GM11168 (cell line): Measurements from ENCODE around the gene TEX22.

Experiments
- in situ Hi-C: fragments of 300-500 bp; cut with MboI; formaldehyde crosslinking; loops from one replicate; pipeline ENCODE4 v1.12.0; 2022; ENCODE audit warnings: low sequenced_read_pairs; ENCODE audit not compliant: unreplicated experiment

The TEX22 gene

GRCh38 chr14:105382343-105383082 is 15.8 kb upstream of the TEX22 start:
- in situ Hi-C loops = no loop called here

DNA sequence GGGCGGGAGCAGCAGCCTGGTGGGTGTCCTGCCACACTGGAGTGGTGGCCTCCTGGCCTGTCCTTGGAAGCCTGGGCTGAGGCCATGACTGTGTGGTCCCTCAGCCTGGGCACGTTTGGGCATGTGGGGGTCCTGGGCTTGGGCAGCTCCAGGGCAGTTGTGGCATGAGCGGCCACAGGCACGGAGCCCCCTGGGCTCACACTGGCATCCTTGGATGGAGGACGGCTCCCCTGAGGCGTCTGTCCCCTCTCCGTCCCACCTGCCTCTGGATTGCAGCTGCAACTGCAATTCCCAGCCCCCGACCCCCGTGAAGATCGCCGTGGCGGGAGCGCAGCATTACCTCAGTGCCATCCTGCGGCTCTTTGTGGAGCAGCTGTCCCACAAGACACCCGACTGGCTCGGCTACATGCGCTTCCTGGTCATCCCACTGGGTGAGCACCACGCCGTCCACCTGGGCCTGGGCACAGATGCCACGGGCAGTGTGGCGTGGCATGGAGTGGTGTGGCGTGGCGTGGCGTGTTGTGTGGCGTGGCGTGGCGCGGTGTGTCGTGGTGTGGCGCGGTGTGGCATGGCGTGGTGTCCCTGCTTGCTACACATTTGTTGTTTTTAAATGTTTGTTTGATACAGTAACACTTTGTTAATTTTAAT is 15.1 kb upstream of the TEX22 start:
- in situ Hi-C loops = no loop called here

GRCh38 chr14:105384041-105384557 is 14.2 kb upstream of the TEX22 start:
- in situ Hi-C loops = no loop called here

GRCh38 chr14:105384605-105385321 is 13.6 kb upstream of the TEX22 start:
- in situ Hi-C loops = no loop called here

DNA sequence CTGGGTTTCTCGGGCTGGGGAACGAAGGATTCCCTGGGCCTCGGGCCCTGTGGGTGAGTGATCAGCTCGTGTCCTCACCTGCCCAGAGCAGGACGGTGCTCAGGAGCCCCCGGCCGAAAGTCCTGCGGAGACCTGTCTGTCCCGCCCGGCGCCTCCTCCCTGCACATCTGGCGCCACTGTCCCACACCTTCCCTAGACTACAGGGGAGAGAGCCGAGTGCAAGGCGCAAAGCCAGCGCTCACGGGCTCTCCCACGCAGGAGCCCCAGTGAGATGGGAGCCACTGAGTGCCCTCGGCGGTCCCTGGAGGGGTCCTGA is 13.1 kb upstream of the TEX22 start:
- in situ Hi-C loops = no loop called here

DNA sequence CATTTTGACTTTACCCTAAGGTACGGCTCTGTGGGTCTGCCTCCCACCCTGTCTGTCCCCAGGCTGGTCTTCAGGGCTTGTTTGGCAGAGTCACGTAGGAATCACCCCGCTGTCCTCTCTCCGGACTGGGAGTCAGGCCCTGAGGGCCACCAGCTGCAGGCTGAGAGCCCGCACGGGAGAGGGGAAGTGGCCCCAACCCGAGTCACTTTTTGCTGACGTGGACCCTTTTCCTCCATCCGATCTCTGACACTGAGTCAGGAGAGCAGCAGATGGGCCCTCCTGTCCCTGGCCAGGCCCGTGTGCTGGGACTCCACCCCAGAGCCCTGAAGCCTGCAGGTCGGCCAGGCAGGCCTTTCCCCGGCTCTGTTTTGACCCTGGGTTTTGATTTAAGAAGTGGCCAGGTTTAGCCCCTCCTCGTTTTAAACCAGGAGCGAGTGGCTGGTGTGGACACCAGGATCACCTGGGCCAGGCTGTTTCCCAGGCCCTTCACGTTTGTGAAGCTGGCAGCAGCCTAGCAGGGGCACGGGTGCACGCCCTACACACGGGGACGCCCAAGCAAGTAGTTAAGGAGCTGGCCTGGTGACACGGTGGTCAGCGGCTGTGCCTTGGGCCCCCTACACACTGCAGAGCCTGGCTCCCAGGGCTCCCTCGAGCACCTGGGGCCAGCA is 12.5 kb upstream of the TEX22 start:
- in situ Hi-C loops = no loop called here

DNA sequence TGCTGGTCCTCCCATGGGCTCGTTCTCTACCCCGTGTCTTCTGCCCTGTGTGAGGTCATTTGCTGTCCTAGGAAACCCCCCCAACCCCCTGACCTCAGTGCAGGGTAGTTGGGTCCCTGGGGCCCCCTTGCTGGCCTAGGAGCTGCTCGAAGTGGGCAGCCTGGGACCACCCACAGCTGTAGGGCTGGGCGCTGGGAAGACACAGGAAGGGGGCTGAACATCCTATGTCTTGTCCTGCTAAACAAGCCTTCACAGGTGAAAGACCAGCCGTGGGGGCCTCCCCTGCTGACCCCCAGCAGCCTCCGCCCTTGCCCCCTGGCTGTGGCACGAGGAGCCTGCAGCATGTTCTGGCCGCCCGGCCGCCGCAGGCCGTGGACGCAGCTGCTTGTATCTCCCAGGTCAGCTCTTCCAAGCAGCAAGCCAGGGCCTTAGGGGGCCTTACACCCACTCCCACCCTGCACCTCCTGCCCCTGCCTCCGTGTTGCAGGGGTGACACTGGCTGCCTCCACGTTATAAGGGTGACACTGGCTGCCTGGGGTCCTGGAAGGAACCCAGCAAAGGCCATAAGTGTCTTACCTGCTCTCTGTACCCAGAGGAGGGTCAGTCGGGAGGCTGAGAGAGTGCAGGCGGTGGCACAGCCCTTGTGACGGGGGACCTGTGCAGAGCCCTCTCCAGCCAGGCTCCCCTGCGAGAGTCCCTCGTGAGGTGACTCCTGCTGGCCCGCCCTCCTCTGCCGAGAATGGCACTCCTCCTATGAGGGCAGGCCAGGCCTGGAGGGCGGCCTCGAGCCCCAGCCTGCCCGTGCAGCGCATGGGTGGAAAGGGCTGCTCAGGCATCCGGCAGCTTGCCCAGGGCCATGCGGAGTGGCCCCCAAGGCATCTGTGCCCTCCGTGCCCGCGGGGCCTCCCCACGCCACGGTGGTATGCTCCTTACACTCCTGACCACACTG is 11.5 kb upstream of the TEX22 start:
- in situ Hi-C loops = no loop called here

DNA sequence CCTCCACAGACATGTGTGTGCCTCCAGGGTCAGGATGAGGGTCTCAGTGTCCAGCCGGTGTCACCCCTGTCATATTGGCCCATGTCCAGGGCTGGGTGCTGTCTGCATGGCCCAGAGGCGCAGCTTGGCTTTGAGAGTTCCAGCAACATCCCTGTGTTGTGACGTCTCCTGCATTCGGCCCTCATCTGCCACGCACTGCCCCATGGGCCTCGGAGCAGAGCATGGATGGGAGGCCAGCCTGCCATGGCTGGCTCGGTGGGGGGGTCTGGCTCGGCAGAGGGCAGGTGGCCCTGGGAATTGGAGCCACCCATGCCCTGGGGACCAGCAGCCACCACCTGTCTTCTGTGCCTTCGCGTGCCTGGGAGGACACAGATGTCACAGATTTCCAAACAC is 10.8 kb upstream of the TEX22 start:
- in situ Hi-C loops = no loop called here

DNA sequence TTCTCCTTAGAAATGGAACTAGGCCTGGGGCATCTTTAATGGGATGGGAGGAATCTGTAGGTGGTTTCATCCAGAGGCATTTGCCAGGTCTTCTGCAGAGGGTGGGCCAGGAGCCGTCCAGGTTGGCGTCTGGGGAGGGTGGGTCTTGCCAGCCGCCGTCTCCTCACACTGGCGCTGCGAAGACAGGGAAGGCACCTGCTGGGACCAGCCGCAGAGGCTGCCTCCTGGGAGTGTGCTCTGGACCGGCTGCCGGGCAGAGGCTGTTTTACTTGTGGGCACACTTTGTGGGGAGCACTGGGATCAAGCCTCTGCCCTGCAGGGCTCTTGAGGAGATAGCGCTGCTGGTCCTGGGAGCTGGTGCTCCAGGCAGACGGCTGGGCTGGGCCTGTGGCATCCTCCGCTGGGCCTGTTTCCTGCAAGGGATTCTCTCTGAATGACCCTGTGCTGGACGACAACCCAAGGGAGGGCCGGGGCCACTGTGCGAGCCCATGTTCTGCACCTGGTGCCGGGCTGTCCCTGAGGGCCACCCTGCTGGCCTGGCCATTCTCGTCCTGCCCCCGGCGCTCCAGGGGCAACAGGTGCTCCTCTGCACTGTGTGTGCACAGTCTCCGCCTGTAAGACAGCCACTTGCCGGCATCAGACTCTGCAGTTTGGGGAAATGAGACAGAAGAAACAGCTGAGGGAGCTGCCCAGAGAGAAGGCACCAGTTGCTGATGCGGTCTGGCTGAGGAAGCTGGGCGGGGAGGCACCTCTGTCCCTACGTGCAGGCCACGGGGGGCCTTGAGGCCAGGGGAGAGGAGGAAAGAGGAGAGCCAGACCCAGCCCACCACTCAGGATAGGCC is 10.0 kb upstream of the TEX22 start:
- in situ Hi-C loops = no loop called here

- in situ Hi-C loops = no loop called here
Observed at GRCh38 chr14:105388976-105389375, 9.4 kb upstream of the TEX22 start.

- in situ Hi-C loops = no loop called here
Observed at GRCh38 chr14:105389534-105389933, 8.8 kb upstream of the TEX22 start.

DNA sequence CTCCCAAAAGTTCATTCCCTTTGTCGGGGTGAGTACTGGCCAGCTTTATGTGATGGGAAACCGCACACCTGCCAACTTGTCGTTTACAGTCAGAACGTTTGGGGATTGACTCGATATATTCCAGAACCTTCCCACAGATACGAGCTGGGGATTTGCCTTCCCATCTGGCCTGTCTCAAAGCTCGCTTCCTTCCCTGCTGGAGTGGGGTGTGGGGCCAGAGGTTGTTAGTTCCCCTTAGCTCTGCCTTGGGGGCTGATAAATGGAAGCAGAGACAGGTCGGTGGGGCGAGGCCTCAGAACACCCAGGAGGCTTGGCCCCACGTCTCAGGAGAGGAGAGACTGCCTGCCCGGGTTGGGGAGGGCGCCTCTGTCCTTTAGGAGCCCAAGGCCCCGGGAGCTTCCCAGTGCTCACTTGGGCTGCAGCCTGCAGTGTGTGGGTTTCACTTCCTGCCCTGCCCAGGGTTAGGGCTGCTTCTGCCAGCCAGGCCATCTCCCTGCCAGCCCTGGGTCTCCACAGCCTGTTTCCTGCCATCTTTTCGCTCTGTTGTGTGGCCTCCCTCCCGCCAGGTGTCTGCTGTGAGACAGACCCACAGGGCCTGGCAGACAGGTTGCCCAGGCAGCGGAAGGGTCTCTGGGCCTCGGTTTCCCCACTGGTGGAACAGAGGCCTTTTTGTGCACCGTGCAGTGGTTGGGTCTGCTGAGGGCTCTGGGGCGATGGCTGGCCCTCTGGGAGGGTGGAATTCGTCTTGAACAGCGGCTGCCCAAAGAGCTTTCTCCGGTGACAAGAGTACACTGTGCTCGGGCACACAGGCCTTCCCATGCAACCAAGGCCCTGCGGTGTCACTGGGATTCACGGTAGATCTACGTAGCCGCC is 8.1 kb upstream of the TEX22 start:
- in situ Hi-C loops = no loop called here

GRCh38 chr14:105390849-105391500 is 7.4 kb upstream of the TEX22 start:
- in situ Hi-C loops = no loop called here

DNA sequence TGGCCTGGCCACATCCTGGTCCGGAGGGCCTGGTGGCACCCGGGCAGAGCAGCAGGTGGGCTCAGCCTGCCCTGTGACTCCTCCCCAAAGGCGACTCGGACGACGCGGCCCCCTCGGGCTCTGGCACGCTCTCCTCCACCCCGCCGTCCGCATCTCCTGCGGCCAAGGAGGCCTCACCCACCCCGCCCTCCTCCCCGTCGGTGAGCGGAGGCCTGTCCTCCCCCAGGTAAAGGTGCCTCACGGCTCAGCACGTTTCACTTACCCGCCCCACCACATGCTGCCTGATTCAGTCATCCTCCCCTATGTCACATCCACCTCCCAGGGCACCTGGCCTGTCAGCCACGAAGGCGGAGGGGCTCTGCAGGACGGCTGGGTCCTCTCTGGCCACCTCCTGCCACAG is 6.8 kb upstream of the TEX22 start:
- in situ Hi-C loops = no loop called here

- in situ Hi-C loops = no loop called here
Observed at GRCh38 chr14:105392131-105393090, 5.9 kb upstream of the TEX22 start.

DNA sequence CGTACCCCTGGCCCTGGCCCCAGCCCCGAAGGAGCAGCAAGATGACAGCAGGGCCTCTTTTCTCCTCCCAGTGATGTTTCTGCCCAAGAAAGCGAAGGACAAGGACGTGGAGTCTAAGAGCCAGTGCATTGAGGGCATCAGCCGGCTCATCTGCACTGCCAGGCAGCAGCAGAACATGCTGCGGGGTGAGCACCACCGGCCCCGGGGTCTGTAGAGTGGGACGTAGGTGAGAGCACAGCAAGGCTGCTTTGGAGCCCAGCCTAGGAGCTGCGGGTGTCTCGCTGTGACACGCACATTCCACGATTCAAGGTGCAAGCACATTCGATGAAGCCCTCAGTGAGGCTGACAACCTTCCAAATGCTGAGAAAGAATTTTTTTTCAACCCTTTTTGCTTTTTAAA is 5.2 kb upstream of the TEX22 start:
- in situ Hi-C loops = no loop called here
